ENCODE data around the gene PLCG1. TPM values are rescaled to one million over a fixed set of nuclear protein-coding genes. Genes with fewer than 3 reads are reported as not detected.

Gene PLCG1
- total RNA-seq, 2 donors from 2014 or later: 227 to 257 TPM

- Histone ChIP-seq H3K27me3 (ENCODE audit: control insufficient read depth, insufficient read depth, low read length, poor library complexity, severe bottlenecking) (no peaks in the 10 kb centered on the region), H3K4me1 (ENCODE audit: control insufficient read depth, insufficient read depth, low read length) (no peaks in the 10 kb centered on the region), H3K27ac (ENCODE audit: low read depth, low read length) (no peak overlapping the region), H3K36me3 (ENCODE audit: control insufficient read depth, insufficient read depth, low read length) (no peaks in the 10 kb centered on the region), H3K9ac (ENCODE audit: extremely low read depth, low read length, poor library complexity, severe bottlenecking) (no peak overlapping the region), H3K4me3 (ENCODE audit: low read length) (no peak overlapping the region), H3K9me3 (ENCODE audit: control insufficient read depth, low read length) (no peaks in the 10 kb centered on the region)
- Mint-ChIP-seq H3K27me3 (ENCODE audit: insufficient read depth) (no peaks in the 10 kb centered on the region), H3K4me1 (no peaks in the 10 kb centered on the region), H3K36me3 (ENCODE audit: low read depth) (no peaks in the 10 kb centered on the region), H3K9me3 (no peaks in the 10 kb centered on the region), H3K27ac (no peak overlapping the region), H3K4me3 (no peak overlapping the region)
- DNase-seq: no peak
- no peak for TF ChIP-seq CTCF (conservative IDR thresholded peaks at IDR 0.05)
- WGBS, 2 experiments (ENCODE audit: insufficient coverage in 1 of 2, insufficient read length in 1 of 2): 95% methylated on average over 3 of the region's 3 CpGs; no CpG with 5 or more reads in 1 of the 2 experiments
These were observed 76.9 kb downstream of the PLCG1 start for GRCh38 chr20:41214202-41214601.

- no peak for DNase-seq
- Histone ChIP-seq H3K9me3 (ENCODE audit: control insufficient read depth, low read length) (no peaks in the 10 kb centered on the region), H3K4me1 (ENCODE audit: control insufficient read depth, insufficient read depth, low read length) (no peaks in the 10 kb centered on the region), H3K36me3 (ENCODE audit: control insufficient read depth, insufficient read depth, low read length) (no peaks in the 10 kb centered on the region), H3K27me3 (ENCODE audit: control insufficient read depth, insufficient read depth, low read length, poor library complexity, severe bottlenecking) (no peaks in the 10 kb centered on the region), H3K27ac (ENCODE audit: low read depth, low read length) (no peak overlapping the region), H3K4me3 (ENCODE audit: low read length) (no peak overlapping the region), H3K9ac (ENCODE audit: extremely low read depth, low read length, poor library complexity, severe bottlenecking) (no peak overlapping the region)
- WGBS, 2 experiments (ENCODE audit: insufficient coverage in 1 of 2, insufficient read length in 1 of 2): 98 to 100% methylated on average over 1 to 3 of the region's 3 CpGs
- Mint-ChIP-seq H3K27me3 (ENCODE audit: insufficient read depth) (no peaks in the 10 kb centered on the region), H3K9me3 (no peaks in the 10 kb centered on the region), H3K27ac (no peak overlapping the region), H3K4me1 (no peaks in the 10 kb centered on the region), H3K4me3 (no peak overlapping the region), H3K36me3 (ENCODE audit: low read depth) (no peaks in the 10 kb centered on the region)
- no peak for TF ChIP-seq CTCF (conservative IDR thresholded peaks at IDR 0.05)
These were observed 77.3 kb downstream of the PLCG1 start for GRCh38 chr20:41214666-41215065.

- H3K9ac ChIP-seq (ENCODE audit: extremely low read depth, low read length, poor library complexity, severe bottlenecking): no peak overlapping the region
- H3K27me3 ChIP-seq (ENCODE audit: control insufficient read depth, insufficient read depth, low read length, poor library complexity, severe bottlenecking): no peaks in the 10 kb centered on the region
- no peak overlapping the region for H3K4me3 Mint-ChIP-seq
- no peak for TF ChIP-seq CTCF (conservative IDR thresholded peaks at IDR 0.05)
- 91 to 100% methylated on average over 2 to 4 of the region's 5 CpGs for WGBS, 2 experiments (ENCODE audit: insufficient coverage in 1 of 2, insufficient read length in 1 of 2)
- no peak overlapping the region for H3K27ac ChIP-seq (ENCODE audit: low read depth, low read length)
- H3K4me1 ChIP-seq (ENCODE audit: control insufficient read depth, insufficient read depth, low read length): no peaks in the 10 kb centered on the region
- no peak for DNase-seq
- no peaks in the 10 kb centered on the region for H3K9me3 ChIP-seq (ENCODE audit: control insufficient read depth, low read length)
- H3K27ac Mint-ChIP-seq: no peak overlapping the region
- no peaks in the 10 kb centered on the region for H3K27me3 Mint-ChIP-seq (ENCODE audit: insufficient read depth)
- H3K4me1 Mint-ChIP-seq: no peaks in the 10 kb centered on the region
- H3K36me3 Mint-ChIP-seq (ENCODE audit: low read depth): no peaks in the 10 kb centered on the region
- no peaks in the 10 kb centered on the region for H3K9me3 Mint-ChIP-seq
- H3K4me3 ChIP-seq (ENCODE audit: low read length): no peak overlapping the region
- H3K36me3 ChIP-seq (ENCODE audit: control insufficient read depth, insufficient read depth, low read length): no peaks in the 10 kb centered on the region
These were observed 80.1 kb downstream of the PLCG1 start for GRCh38 chr20:41217422-41217821.
